ENCODE data around the gene DST.

The DST gene

GRCh38 chr6:56482525-56482924 is 160.2 kb downstream of the DST start:
- DNase-seq (ENCODE audit: low read depth in 3 of 3), result no peak

GRCh38 chr6:56481957-56482356 is 160.7 kb downstream of the DST start:
- no peak for DNase-seq (ENCODE audit: low read depth in 3 of 3)

GRCh38 chr6:56480654-56481337 is 161.9 kb downstream of the DST start:
- DNase-seq (ENCODE audit: low read depth in 3 of 3), result no peak

GRCh38 chr6:56480246-56480645 is 162.4 kb downstream of the DST start:
- DNase-seq (ENCODE audit: low read depth in 3 of 3), result no peak

GRCh38 chr6:56479381-56479780 is 163.3 kb downstream of the DST start:
- DNase-seq (ENCODE audit: low read depth in 3 of 3), result no peak

GRCh38 chr6:56478202-56478601 is 164.5 kb downstream of the DST start:
- no peak for DNase-seq (ENCODE audit: low read depth in 3 of 3)

- no peak for DNase-seq (ENCODE audit: low read depth in 3 of 3)
Measured at GRCh38 chr6:56477241-56477640, 165.4 kb downstream of the DST start.

GRCh38 chr6:56475736-56476457 is 166.8 kb downstream of the DST start:
- DNase-seq (ENCODE audit: low read depth in 3 of 3), result no peak

GRCh38 chr6:56474532-56474931 is 168.2 kb downstream of the DST start:
- DNase-seq (ENCODE audit: low read depth in 3 of 3), result no peak

GRCh38 chr6:56463443-56463842 is 179.2 kb downstream of the DST start:
- DNase-seq (ENCODE audit: low read depth in 3 of 3), result no peak

GRCh38 chr6:56459030-56459805 is 183.5 kb downstream of the DST start:
- no peak for DNase-seq (ENCODE audit: low read depth in 3 of 3)

- no peak for DNase-seq (ENCODE audit: low read depth in 3 of 3)
Measured at GRCh38 chr6:56458324-56458884, 184.3 kb downstream of the DST start.

- DNase-seq (ENCODE audit: low read depth in 3 of 3), result no peak
Measured at GRCh38 chr6:56456785-56457184, 185.9 kb downstream of the DST start.

- DNase-seq (ENCODE audit: low read depth in 3 of 3), result no peak
Measured at GRCh38 chr6:56450882-56451739, 191.6 kb downstream of the DST start.

GRCh38 chr6:56450376-56450775 is 192.3 kb downstream of the DST start:
- DNase-seq (ENCODE audit: low read depth in 3 of 3), result no peak

- DNase-seq (ENCODE audit: low read depth in 3 of 3), result no peak
Measured at GRCh38 chr6:56448046-56448445, 194.6 kb downstream of the DST start.

- no peak for DNase-seq (ENCODE audit: low read depth in 3 of 3)
Measured at GRCh38 chr6:56445818-56446217, 196.9 kb downstream of the DST start.

- DNase-seq (ENCODE audit: low read depth in 3 of 3), result no peak
Measured at GRCh38 chr6:56444855-56445254, 197.8 kb downstream of the DST start.

- DNase-seq (ENCODE audit: low read depth in 3 of 3), result no peak
Measured at GRCh38 chr6:56440551-56440981, 202.1 kb downstream of the DST start.

- no peak for DNase-seq (ENCODE audit: low read depth in 3 of 3)
Measured at GRCh38 chr6:56437171-56437900, 205.4 kb downstream of the DST start.

GRCh38 chr6:56435754-56436153 is 206.9 kb downstream of the DST start:
- no peak for DNase-seq (ENCODE audit: low read depth in 3 of 3)
